ENCODE results near the gene GPATCH2. TPM values are rescaled to one million over a fixed set of nuclear protein-coding genes. Genes with fewer than 3 reads are reported as not detected.

The GPATCH2 gene
- total and polyA plus RNA-seq, 2 donors (not counting 1 experiment from before 2014, with no cell fraction given), result 4.7 to 14.7 TPM

- TF ChIP-seq EZH2 (IDR thresholded peaks at IDR 0.05; ENCODE audit: borderline replicate concordance, insufficient read depth, low read depth, low read length, poor library complexity, severe bottlenecking), result no peak
- TF ChIP-seq, protein P1, sequence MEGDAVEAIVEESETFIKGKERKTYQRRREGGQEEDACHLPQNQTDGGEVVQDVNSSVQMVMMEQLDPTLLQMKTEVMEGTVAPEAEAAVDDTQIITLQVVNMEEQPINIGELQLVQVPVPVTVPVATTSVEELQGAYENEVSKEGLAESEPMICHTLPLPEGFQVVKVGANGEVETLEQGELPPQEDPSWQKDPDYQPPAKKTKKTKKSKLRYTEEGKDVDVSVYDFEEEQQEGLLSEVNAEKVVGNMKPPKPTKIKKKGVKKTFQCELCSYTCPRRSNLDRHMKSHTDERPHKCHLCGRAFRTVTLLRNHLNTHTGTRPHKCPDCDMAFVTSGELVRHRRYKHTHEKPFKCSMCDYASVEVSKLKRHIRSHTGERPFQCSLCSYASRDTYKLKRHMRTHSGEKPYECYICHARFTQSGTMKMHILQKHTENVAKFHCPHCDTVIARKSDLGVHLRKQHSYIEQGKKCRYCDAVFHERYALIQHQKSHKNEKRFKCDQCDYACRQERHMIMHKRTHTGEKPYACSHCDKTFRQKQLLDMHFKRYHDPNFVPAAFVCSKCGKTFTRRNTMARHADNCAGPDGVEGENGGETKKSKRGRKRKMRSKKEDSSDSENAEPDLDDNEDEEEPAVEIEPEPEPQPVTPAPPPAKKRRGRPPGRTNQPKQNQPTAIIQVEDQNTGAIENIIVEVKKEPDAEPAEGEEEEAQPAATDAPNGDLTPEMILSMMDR (IDR thresholded peaks at IDR 0.05), result no peak
- no peak overlapping the region for H3K9ac ChIP-seq (ENCODE audit: low read length)
- H4K20me1 ChIP-seq (ENCODE audit: control insufficient read depth, insufficient read depth, low read length, poor library complexity, severe bottlenecking), result no peaks in the 10 kb centered on the region
- H3K79me2 ChIP-seq (ENCODE audit: control insufficient read depth, insufficient read depth, low read length), result no peaks in the 10 kb centered on the region
- POLR2A ChIA-PET, result no interaction called here
- Mint-ChIP-seq H3K9me3 (ENCODE audit: insufficient read depth) (no peaks in the 10 kb centered on the region), H3K4me1 (peaks cover 2% of the 10 kb centered on the region), H3K27ac (no peak overlapping the region), H3K4me3 (no peak overlapping the region), H3K27me3 (peaks cover 14% of the 10 kb centered on the region)
- H3K4me1 ChIP-seq (ENCODE audit: control insufficient read depth in 2 of 2, insufficient read depth in 2 of 2, low read length in 2 of 2), result no peaks in the 10 kb centered on the region
- peaks cover 0 to 3% (median 0%) of the 10 kb centered on the region in 4 experiments for H3K27me3 ChIP-seq (replicated peaks in 1 of 4; ENCODE audit: control extremely low read depth in 1 of 4, control insufficient read depth in 3 of 4, insufficient read depth in 4 of 4, low read length in 3 of 4)
- H3K4me2 ChIP-seq (replicated peaks; ENCODE audit: low read depth, low read length, poor library complexity, severe bottlenecking), result no peak overlapping the region
- H3K4me3 ChIP-seq (ENCODE audit: control extremely low read depth in 1 of 5, extremely low read depth in 1 of 5, insufficient read depth in 1 of 5, low read depth in 2 of 5, low read length in 4 of 5), result no peak overlapping the region
- ATAC-seq (ENCODE audit: low read depth), result no peak
- H3K36me3 ChIP-seq (replicated peaks in 1 of 2; ENCODE audit: control extremely low read depth in 1 of 2, control insufficient read depth in 1 of 2, extremely low read depth in 1 of 2, insufficient read depth in 2 of 2, low read length in 1 of 2), result no peaks in the 10 kb centered on the region
- intact Hi-C loops (cut with micrococcal nuclease), result no loop called here
- no peak for DNase-seq
- no peaks in the 10 kb centered on the region for H3K9me3 ChIP-seq (ENCODE audit: control extremely low read depth in 1 of 3, control insufficient read depth in 2 of 3, insufficient read depth in 1 of 3, low read length in 2 of 3)
- CTCF ChIA-PET, result no interaction called here
- no CpG with 5 or more reads among the region's 2 CpGs for WGBS (ENCODE audit: insufficient coverage)
- no peak overlapping the region for H2AFZ ChIP-seq (ENCODE audit: insufficient read depth, low read depth, low read length, poor library complexity, severe bottlenecking)
- no peak overlapping the region for H3K27ac ChIP-seq (ENCODE audit: low read length in 2 of 2)
These were observed 37.6 kb upstream of the GPATCH2 start for GRCh38 chr1:217668351-217668940.

GRCh38 chr1:217661407-217661806, 30.5 kb upstream of the GPATCH2 start:
- DNase-seq, result no peak
- Histone ChIP-seq H3K9ac (ENCODE audit: low read length) (no peak overlapping the region), H3K79me2 (ENCODE audit: control insufficient read depth, insufficient read depth, low read length) (no peaks in the 10 kb centered on the region), H3K36me3 (replicated peaks in 1 of 2; ENCODE audit: control extremely low read depth in 1 of 2, control insufficient read depth in 1 of 2, extremely low read depth in 1 of 2, insufficient read depth in 2 of 2, low read length in 1 of 2) (no peaks in the 10 kb centered on the region), H2AFZ (ENCODE audit: insufficient read depth, low read depth, low read length, poor library complexity, severe bottlenecking) (no peak overlapping the region), H3K4me2 (replicated peaks; ENCODE audit: low read depth, low read length, poor library complexity, severe bottlenecking) (no peak overlapping the region), H3K27me3 (replicated peaks in 1 of 4; ENCODE audit: control extremely low read depth in 1 of 4, control insufficient read depth in 3 of 4, insufficient read depth in 4 of 4, low read length in 3 of 4) (peaks cover 0 to 5% (median 2%) of the 10 kb centered on the region in 4 experiments), H3K4me1 (ENCODE audit: control insufficient read depth in 2 of 2, insufficient read depth in 2 of 2, low read length in 2 of 2) (no peaks in the 10 kb centered on the region), H4K20me1 (ENCODE audit: control insufficient read depth, insufficient read depth, low read length, poor library complexity, severe bottlenecking) (no peaks in the 10 kb centered on the region), H3K9me3 (ENCODE audit: control extremely low read depth in 1 of 3, control insufficient read depth in 2 of 3, insufficient read depth in 1 of 3, low read length in 2 of 3) (peaks cover 0 to 4% (median 0%) of the 10 kb centered on the region in 3 donors), H3K4me3 (ENCODE audit: control extremely low read depth in 1 of 5, extremely low read depth in 1 of 5, insufficient read depth in 1 of 5, low read depth in 2 of 5, low read length in 4 of 5) (no peak overlapping the region), H3K27ac (ENCODE audit: low read length in 2 of 2) (no peak overlapping the region)
- intact Hi-C loops (cut with micrococcal nuclease), result no loop called here
- ATAC-seq (ENCODE audit: low read depth), result no peak
- Mint-ChIP-seq H3K27ac (no peak overlapping the region), H3K27me3 (peaks cover 12% of the 10 kb centered on the region), H3K4me1 (no peaks in the 10 kb centered on the region), H3K4me3 (no peak overlapping the region), H3K9me3 (ENCODE audit: insufficient read depth) (no peaks in the 10 kb centered on the region)
- TF ChIP-seq EZH2 (IDR thresholded peaks at IDR 0.05; ENCODE audit: borderline replicate concordance, insufficient read depth, low read depth, low read length, poor library complexity, severe bottlenecking), result no peak
- TF ChIP-seq, protein P1 (IDR thresholded peaks at IDR 0.05), result no peak
- CTCF ChIA-PET, result no interaction called here
- POLR2A ChIA-PET, result no interaction called here
